HepG2 (cell line): Measurements from ENCODE around the gene CAMK1D. TPM values are rescaled to one million over a fixed set of nuclear protein-coding genes. Genes with fewer than 3 reads are reported as not detected.

Experiments
- ATAC-seq: fragments of 200-7000 bp; cut with Tn5 transposase; 3 replicates; pipeline ENCODE4 v1.9.1; 2020; ENCODE audit warnings: mild to moderate bottlenecking, moderate library complexity
- BruUV-seq: library from RNA; stranded (reverse); fragments of 400-500 nt; replicated peaks from 2 replicates; lab custom pipeline; 2021; lab: Mats Ljungman, UMichigan
- CTCF ChIA-PET: fragments of 300-600 bp; formaldehyde crosslinking; extraction: SDS; loops from one replicate; lab custom pipeline; 2021; ENCODE audit warnings: low total read pairs, inconsistent platforms, low intra/inter-chr PET ratio; lab: Yijun Ruan, JAX
- POLR2A ChIA-PET: fragments of 350-600 bp; sonication (Branson Sonifier 250); formaldehyde crosslinking; loops from one replicate; lab custom pipeline; 2020; ENCODE audit warnings: antibody characterized with exemption, inconsistent platforms; lab: Yijun Ruan, JAX
- DNase-seq: peaks from one replicate; pipeline ENCODE4 v3.0.0-alpha.2; 2015; ENCODE audit warnings: low spot score
- FAIRE-seq: peaks from 3 replicates; lab custom pipeline; 2011; peaks lifted over from hg19 to GRCh38; lab: Jason Lieb, UNC
- H2AFZ ChIP-seq: one replicate; pipeline ENCODE4 v1.6.1; 2011; ENCODE audit warnings: low read length, inconsistent platforms
- H3K27ac ChIP-seq: fragments of 300-600 bp; 3 replicates; pipeline ENCODE4 v1.8.0; 2011; ENCODE audit warnings: mixed run types, mild to moderate bottlenecking, mixed read lengths, low read length, inconsistent platforms; ENCODE audit not compliant: insufficient read depth; ENCODE audit errors: extremely low read length
- H3K27me3 ChIP-seq, 2 experiments: fragments of 200-600 bp in 1 of 2; 2 replicates in 1 of 2; 3 replicates in 1 of 2; pipeline versions ENCODE4 v1.6.0 to v1.8.0; 2011; ENCODE audit warnings: low read length in 2 of 2, mild to moderate bottlenecking in 2 of 2, moderate library complexity in 2 of 2, inconsistent platforms in 1 of 2; ENCODE audit not compliant: insufficient read depth in 2 of 2, control insufficient read depth in 1 of 2
- H3K36me3 ChIP-seq, 2 experiments: fragments of 200-600 bp in 1 of 2; replicated peaks in 1 of 2; 2 replicates in 1 of 2; 3 replicates in 1 of 2; pipeline versions ENCODE4 v1.5.1 to v1.8.0; 2011; ENCODE audit warnings: low read length in 2 of 2, inconsistent platforms in 1 of 2; ENCODE audit not compliant: insufficient read depth in 2 of 2, control insufficient read depth in 1 of 2
- H3K4me1 ChIP-seq: 2 replicates; pipeline ENCODE4 v1.5.1; 2012; ENCODE audit warnings: low read length, inconsistent platforms; ENCODE audit not compliant: insufficient read depth
- H3K4me2 ChIP-seq: 2 replicates; pipeline ENCODE4 v1.6.0; 2011; ENCODE audit warnings: low read depth, low read length, inconsistent platforms
- H3K4me3 ChIP-seq, 3 experiments: fragments of 200-600 bp in 1 of 3; sonication (generic), shearing (Covaris generic) in 1 of 3; replicated peaks in 1 of 3; 2 replicates each; pipeline ENCODE4 v1.5.1; 2011 to 2016; ENCODE audit warnings: low read length in 3 of 3, inconsistent platforms in 2 of 3, low read depth in 2 of 3, mild to moderate bottlenecking in 2 of 3, control low read depth in 1 of 3, mixed read lengths in 1 of 3; ENCODE audit not compliant: insufficient read depth in 1 of 3
- H3K79me2 ChIP-seq: one replicate; pipeline ENCODE4 v1.6.1; 2011; ENCODE audit warnings: low read length, inconsistent platforms; ENCODE audit not compliant: insufficient read depth
- H3K9ac ChIP-seq: 2 replicates; pipeline ENCODE4 v1.6.0; 2011; ENCODE audit warnings: mild to moderate bottlenecking, low read depth, low read length, inconsistent platforms; ENCODE audit not compliant: insufficient read depth
- H3K9me3 ChIP-seq: 2 replicates; pipeline ENCODE4 v1.5.1; 2012; ENCODE audit warnings: mild to moderate bottlenecking, low read length
- H4K20me1 ChIP-seq: 2 replicates; pipeline ENCODE4 v1.6.0; 2011; ENCODE audit warnings: inconsistent platforms, mild to moderate bottlenecking, low read length, moderate library complexity; ENCODE audit not compliant: insufficient read depth
- ARNTL ChIP-seq: sonication (generic); formaldehyde crosslinking; IDR thresholded peaks from 2 replicates; pipeline ENCODE4 v1.4.0; 2020; ENCODE audit warnings: mild to moderate bottlenecking, missing genetic modification reagents
- CREB1 ChIP-seq, 2 experiments: fragments of 450-650 bp in 1 of 2; IDR thresholded peaks; 2 replicates each; pipeline ENCODE4 v1.6.1; 2016 to 2017; ENCODE audit warnings: control low read depth in 1 of 2, mild to moderate bottlenecking in 1 of 2, missing compliant biosample characterization in 1 of 2, missing genetic modification characterization in 1 of 2
- HNRNPK ChIP-seq: fragments of 200-400 bp; formaldehyde crosslinking; IDR thresholded peaks from 2 replicates; pipeline ENCODE4 v1.6.1; 2018; ENCODE audit warnings: low read length, low read depth, moderate library complexity, mild to moderate bottlenecking; ENCODE audit not compliant: poor library complexity, severe bottlenecking
- HOXD1 ChIP-seq: sonication (generic); formaldehyde crosslinking; IDR thresholded peaks from 2 replicates; pipeline ENCODE4 v1.5.0; 2020; ENCODE audit warnings: missing genetic modification reagents
- PPARG ChIP-seq: conservative IDR thresholded peaks from 2 replicates; pipeline ENCODE4 v1.6.1; 2016; ENCODE audit warnings: missing biosample characterization, missing genetic modification reagents
- ZNF20 ChIP-seq: sonication (generic); formaldehyde crosslinking; IDR thresholded peaks from 2 replicates; pipeline ENCODE4 v1.4.0; 2020; ENCODE audit warnings: mild to moderate bottlenecking, moderate library complexity, missing genetic modification reagents
- ZNF550 ChIP-seq: sonication (generic); formaldehyde crosslinking; IDR thresholded peaks from 2 replicates; pipeline ENCODE4 v1.4.0; 2020; ENCODE audit warnings: mild to moderate bottlenecking, missing genetic modification reagents, borderline replicate concordance
- ZNF772 ChIP-seq: sonication (generic); formaldehyde crosslinking; IDR thresholded peaks from 2 replicates; pipeline ENCODE4 v1.5.0; 2020; ENCODE audit warnings: mild to moderate bottlenecking, missing genetic modification reagents
- WGBS: methylation state at CpG from one replicate; pipeline ENCODE4 v1.1.6; 2017; ENCODE audit warnings: low lambda C conversion rate; 5-methylcytosine and 5-hydroxymethylcytosine counted together
- in situ Hi-C: cut with HindIII; loops from 2 replicates; pipeline ENCODE4 v1.10.0; 2017; ENCODE audit warnings: low pct_unique_long_range_greater_than_20kb; ENCODE audit not compliant: extremely low pct_ligation_motif_present
- intact Hi-C: fragments of 100-400 bp; cut with micrococcal nuclease; formaldehyde crosslinking; loops from one replicate; pipeline ENCODE4 v1.10.0; 2022; ENCODE audit not compliant: unreplicated experiment
- polyA plus RNA-seq, 8 experiments: library from polyadenylated mRNA; depleted of rRNA in 3 of 8; stranded (reverse) in 7 of 8; unstranded in 1 of 8; fragments of >200 nt; fragmentation: Illumina TruSeq in 4 of 8; extraction: Trizol in 4 of 8; gene quantifications; 2 replicates each; pipeline versions ENCODE4 v1.2.1 to v1.2.3, GENCODE V29; 2011 to 2016; ENCODE audit warnings: low read depth in 4 of 8, missing spikeins in 1 of 8, mixed read lengths in 1 of 8; ENCODE audit not compliant: insufficient read depth in 1 of 8
- total RNA-seq, 5 experiments: library from RNA; depleted of rRNA; stranded (reverse); fragments of >200 nt; fragmentation: Illumina TruSeq; extraction: Trizol; gene quantifications; 2 replicates each; pipeline ENCODE4 v1.2.3, GENCODE V29; 2016; ENCODE audit warnings: low read depth in 1 of 5
- TF ChIP-seq, protein P1 (sequence below): sonication (generic); formaldehyde crosslinking; IDR thresholded peaks from 2 replicates; pipeline ENCODE4 v1.5.1; 2020; ENCODE audit warnings: mild to moderate bottlenecking, missing genetic modification reagents, moderate library complexity

The CAMK1D gene
- total and polyA plus RNA-seq, 2 of the 13 experiments (the other 11 are each of a cell fraction or from before 2014, with no cell fraction given): under 0.01 TPM; not detected in 1

DNA sequence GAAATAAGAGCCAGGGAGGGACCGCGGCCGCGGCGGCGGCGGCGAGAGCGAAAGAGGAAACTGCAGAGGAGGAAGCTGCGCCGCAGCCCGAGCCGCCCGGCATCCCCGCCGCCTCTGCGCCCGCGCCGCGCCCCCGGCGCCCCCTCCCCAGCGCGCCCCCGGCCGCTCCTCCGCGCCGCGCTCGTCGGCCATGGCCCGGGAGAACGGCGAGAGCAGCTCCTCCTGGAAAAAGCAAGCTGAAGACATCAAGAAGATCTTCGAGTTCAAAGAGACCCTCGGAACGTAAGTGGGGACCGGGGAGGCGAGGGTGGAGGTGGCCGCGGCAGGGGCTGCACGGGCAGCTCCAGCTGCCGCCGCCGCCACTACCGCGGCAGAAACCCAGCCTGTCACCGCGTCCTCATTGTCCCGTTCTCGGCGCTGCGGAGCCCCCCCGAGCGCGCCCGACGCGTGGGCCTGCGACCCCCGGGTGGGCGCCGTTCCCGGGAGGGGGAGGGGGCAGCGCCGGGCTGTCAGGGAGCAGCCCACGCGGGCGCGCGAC is 351 bp downstream of the CAMK1D start:
- CTCF ChIA-PET: no interaction called here
- Histone ChIP-seq H3K27me3 (peaks cover 5 to 43% of the 10 kb centered on the region in 2 experiments; a peak in 4 of 5 replicates), H3K27ac (no peak overlapping the region), H3K4me2 (peak overlapping the region; percentile 78), H3K9me3 (no peaks in the 10 kb centered on the region), H3K4me1 (peaks cover 20% of the 10 kb centered on the region), H3K36me3 (no peaks in the 10 kb centered on the region), H3K9ac (no peak overlapping the region), H4K20me1 (no peaks in the 10 kb centered on the region), H2AFZ (no peak overlapping the region), H3K79me2 (no peaks in the 10 kb centered on the region), H3K4me3 (peak overlapping the region; percentile 45 to 62 (median 54))
- BruUV-seq: no TSS peak
- intact Hi-C loops: no loop called here
- POLR2A ChIA-PET: no interaction called here
- WGBS: 3% methylated on average over 15 of the region's 73 CpGs
- no peak for TF ChIP-seq PPARG (CRISPR knock-in tag)
- TF ChIP-seq ZNF772 (CRISPR knock-in tag): no peak
- no peak for TF ChIP-seq HOXD1 (CRISPR knock-in tag)
- no peak for TF ChIP-seq CREB1 (IDR thresholded peaks at IDR 0.05)
- no peak for TF ChIP-seq CREB1 (CRISPR knock-in tag; IDR thresholded peaks at IDR 0.05)
- no peak for TF ChIP-seq ZNF20
- peak; percentile 0 for TF ChIP-seq HNRNPK
- TF ChIP-seq ARNTL (CRISPR knock-in tag): no peak
- TF ChIP-seq ZNF550 (CRISPR knock-in tag): no peak
- TF ChIP-seq, protein P1, sequence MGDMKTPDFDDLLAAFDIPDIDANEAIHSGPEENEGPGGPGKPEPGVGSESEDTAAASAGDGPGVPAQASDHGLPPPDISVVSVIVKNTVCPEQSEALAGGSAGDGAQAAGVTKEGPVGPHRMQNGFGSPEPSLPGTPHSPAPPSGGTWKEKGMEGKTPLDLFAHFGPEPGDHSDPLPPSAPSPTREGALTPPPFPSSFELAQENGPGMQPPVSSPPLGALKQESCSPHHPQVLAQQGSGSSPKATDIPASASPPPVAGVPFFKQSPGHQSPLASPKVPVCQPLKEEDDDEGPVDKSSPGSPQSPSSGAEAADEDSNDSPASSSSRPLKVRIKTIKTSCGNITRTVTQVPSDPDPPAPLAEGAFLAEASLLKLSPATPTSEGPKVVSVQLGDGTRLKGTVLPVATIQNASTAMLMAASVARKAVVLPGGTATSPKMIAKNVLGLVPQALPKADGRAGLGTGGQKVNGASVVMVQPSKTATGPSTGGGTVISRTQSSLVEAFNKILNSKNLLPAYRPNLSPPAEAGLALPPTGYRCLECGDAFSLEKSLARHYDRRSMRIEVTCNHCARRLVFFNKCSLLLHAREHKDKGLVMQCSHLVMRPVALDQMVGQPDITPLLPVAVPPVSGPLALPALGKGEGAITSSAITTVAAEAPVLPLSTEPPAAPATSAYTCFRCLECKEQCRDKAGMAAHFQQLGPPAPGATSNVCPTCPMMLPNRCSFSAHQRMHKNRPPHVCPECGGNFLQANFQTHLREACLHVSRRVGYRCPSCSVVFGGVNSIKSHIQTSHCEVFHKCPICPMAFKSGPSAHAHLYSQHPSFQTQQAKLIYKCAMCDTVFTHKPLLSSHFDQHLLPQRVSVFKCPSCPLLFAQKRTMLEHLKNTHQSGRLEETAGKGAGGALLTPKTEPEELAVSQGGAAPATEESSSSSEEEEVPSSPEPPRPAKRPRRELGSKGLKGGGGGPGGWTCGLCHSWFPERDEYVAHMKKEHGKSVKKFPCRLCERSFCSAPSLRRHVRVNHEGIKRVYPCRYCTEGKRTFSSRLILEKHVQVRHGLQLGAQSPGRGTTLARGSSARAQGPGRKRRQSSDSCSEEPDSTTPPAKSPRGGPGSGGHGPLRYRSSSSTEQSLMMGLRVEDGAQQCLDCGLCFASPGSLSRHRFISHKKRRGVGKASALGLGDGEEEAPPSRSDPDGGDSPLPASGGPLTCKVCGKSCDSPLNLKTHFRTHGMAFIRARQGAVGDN (CRISPR knock-in tag): peak; percentile 9; the same call in 1 of the 2 replicates
- no peak for FAIRE-seq
- peak; percentile 56 for ATAC-seq
- no peak for DNase-seq
- in situ Hi-C loops: no loop called here
